WI38 (cell line): ENCODE results near the gene MINDY4.
"Not testable (repeated sequence)": the region's sequence is repeated elsewhere in the genome, so short reads cannot be mapped to it uniquely, and the experiment has no call there.

Source experiments
- H3K4me3 ChIP-seq: 2 replicates; pipeline ENCODE4 v1.5.1; 2011; ENCODE audit warnings: low read depth, mild to moderate bottlenecking, control low read depth, low read length
- TF ChIP-seq, protein P1 (sequence below): IDR thresholded peaks from 2 replicates; pipeline ENCODE4 v1.5.1; 2012; ENCODE audit warnings: low read depth, mild to moderate bottlenecking, control low read depth, low read length

The MINDY4 gene

DNA sequence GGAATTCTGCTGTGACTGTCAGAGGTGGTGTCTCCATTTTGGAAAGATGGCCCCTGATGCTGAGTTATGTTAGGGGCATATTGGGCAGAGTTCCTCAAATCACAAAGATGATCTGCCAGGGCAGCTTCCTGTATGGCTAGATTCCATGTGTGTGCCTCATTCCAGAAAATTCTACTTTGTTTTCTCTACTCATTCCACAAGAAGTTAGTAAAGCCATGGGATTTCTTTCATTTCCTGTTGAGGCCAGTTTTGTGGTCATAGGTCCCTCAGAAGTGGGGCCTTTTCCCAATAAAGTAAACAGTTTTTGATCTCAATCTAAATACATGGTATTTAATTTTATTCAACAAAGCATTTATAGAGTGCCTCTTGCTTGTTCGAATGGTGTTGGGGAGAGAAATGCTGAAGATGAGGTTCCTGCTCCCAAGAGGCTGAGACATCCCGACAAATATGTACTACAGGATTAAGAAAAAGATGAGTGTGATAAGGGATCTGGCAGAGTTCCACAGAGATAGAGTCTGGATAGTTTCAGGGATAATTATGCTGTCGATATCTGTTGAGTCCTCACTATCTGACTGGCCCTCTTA is 33.0 kb downstream of the MINDY4 start:
- H3K4me3 ChIP-seq: no peak overlapping the region
- TF ChIP-seq, protein P1, sequence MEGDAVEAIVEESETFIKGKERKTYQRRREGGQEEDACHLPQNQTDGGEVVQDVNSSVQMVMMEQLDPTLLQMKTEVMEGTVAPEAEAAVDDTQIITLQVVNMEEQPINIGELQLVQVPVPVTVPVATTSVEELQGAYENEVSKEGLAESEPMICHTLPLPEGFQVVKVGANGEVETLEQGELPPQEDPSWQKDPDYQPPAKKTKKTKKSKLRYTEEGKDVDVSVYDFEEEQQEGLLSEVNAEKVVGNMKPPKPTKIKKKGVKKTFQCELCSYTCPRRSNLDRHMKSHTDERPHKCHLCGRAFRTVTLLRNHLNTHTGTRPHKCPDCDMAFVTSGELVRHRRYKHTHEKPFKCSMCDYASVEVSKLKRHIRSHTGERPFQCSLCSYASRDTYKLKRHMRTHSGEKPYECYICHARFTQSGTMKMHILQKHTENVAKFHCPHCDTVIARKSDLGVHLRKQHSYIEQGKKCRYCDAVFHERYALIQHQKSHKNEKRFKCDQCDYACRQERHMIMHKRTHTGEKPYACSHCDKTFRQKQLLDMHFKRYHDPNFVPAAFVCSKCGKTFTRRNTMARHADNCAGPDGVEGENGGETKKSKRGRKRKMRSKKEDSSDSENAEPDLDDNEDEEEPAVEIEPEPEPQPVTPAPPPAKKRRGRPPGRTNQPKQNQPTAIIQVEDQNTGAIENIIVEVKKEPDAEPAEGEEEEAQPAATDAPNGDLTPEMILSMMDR: no peak

DNA sequence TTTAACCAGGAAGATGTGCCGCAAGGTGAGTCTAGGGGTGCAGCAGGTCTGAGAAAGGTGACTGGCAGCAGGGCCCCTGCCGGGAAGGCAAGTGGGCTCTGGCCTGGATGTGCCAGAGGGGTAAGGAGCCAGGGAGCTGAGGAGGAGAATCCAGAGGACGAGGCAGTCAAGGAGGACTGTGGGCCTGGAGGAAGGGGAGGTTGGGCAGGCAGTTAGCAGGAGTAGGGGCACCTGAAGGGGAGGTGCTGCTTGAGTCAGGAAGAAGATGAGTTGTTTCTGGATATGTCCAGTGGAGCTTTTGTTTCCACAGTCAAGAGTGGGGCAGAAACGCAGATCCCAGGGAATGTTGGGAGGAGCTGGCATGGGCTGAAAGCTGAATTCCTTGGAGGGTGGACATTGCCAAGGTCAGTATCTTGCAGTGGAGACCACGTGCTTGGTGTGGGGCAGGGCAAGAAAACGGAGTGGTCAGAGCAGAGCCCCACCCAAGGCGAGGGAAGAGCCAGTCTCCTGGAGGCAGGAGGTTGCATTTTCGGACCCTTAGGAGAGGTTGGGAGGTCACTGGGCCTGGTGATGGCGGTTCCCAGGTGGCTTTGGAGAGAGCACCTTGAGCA is 34.0 kb downstream of the MINDY4 start:
- TF ChIP-seq, protein P1: no peak
- no peak overlapping the region for H3K4me3 ChIP-seq

DNA sequence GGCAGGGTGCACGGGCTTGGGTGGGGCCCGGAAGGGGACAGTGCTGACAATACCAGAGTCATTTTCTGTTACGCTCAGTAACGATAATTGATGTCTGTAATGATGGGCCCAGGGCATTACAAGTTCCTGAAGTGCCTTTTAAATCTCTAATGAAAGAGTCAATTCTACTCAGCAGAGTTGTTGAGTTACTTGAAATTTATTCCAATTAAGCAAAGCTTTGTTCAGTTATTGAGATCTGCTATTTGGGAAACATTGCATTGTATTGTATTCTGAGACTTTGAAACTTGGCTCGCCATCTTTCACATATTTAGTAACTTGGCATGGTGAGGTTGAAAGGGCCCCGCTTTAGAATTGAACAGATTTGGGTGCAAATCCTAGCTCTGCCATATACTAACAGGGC is 34.7 kb downstream of the MINDY4 start:
- TF ChIP-seq, protein P1: no peak
- H3K4me3 ChIP-seq: no peak overlapping the region

DNA sequence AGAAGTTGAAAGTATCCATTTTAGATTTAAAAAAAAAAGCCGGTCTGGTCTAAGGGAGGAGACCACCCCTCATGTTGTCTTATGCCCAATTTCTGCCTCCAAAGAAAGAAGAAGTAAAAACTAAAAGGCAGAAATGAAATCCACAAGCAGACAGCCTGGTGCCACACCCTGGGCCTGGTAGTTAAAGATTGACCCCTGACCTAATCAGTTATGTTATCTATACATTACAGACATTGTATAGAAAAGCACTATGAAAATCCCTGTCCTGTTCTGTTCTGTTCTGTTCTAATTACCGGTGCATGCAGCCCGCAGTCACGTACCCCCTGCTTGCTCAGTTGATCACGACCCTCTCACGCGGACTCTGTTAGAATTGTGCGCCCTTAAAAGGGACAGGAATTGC is 36.3 kb downstream of the MINDY4 start:
- H3K4me3 ChIP-seq: not testable (repeated sequence)

DNA sequence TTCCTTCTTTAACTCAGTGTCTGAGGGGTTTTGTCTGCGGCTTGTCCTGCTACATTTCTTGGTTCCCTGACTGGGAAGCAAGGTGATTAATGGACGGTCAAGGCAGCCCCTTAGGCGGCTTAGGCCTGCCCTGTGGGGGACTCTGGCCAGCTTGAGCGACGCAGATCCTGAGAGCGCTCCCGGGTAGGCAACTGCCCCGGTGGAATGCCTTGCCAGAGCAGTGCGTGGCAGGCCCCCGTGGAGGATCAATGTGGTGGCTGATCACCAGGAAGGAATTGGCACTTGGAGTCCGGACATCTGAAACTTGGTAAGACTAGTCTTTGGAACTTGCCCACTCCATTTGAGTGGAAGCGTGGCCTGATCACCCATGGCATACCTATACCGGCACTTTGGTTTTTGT is 36.7 kb downstream of the MINDY4 start:
- H3K4me3 ChIP-seq: not testable (repeated sequence)

DNA sequence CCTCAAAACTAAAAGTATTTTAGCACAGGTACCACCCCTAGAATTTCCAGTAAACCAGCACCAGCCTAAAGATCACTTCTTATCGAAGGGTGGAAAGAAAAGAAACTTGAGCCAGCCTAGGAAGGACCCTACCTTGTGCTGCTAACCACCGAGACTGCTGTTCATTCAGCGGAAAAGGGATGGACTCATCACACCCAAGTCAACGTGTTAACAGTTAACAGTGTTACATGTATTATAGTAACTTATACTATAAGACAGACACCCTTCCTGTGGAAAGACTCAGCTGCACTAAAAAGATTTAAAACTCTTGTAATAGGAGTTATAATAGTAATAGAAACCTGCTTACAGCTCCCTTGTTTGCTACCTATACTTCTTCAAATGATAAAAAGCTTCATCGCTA is 39.8 kb downstream of the MINDY4 start:
- TF ChIP-seq, protein P1: no peak

DNA sequence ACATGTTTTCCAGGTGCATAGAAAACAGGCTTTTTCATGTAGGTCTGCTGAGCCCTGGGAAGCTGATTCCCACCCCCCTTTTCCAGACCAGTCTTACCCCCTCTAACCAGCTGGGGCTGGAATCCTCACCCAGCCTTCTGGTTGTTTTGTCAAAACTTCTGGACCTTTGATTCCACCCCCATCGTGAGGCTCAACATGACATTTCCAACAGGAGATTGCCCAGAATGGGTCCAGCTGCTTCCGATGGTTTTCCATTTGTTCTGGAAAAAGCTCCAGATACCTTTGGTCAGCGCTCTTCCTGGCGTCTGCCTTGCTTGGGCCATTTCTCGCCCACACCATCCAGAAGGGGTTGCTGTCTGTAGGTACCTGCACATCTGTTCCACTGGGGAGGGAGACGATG is 41.5 kb downstream of the MINDY4 start:
- H3K4me3 ChIP-seq: no peak overlapping the region
- TF ChIP-seq, protein P1: no peak

More for the DNA sequence above, 39.8 kb downstream of the MINDY4 start:
- H3K4me3 ChIP-seq: no peak overlapping the region

DNA sequence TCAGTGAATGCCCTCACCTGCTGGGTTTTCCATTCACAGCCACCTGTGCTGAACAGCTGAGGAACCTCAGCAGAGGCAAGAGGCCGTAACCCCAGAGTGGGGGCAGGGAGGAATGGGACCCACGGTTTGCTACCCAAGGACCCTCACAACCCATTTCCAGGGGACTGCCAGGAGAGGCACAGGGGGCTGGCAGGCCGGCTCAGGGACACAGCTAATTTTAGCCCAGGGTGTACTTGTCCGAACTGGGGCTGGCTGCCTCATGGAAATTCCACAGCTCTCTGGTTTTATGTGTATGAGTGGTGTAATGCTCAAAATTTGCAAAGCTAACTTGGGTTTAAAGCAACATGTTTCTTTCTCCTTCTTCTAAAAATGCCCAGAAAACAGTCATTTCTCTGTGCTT is 42.2 kb downstream of the MINDY4 start:
- H3K4me3 ChIP-seq: no peak overlapping the region
- TF ChIP-seq, protein P1: no peak
